ENCODE measurements around the gene TADA3.

The TADA3 gene, protein sequence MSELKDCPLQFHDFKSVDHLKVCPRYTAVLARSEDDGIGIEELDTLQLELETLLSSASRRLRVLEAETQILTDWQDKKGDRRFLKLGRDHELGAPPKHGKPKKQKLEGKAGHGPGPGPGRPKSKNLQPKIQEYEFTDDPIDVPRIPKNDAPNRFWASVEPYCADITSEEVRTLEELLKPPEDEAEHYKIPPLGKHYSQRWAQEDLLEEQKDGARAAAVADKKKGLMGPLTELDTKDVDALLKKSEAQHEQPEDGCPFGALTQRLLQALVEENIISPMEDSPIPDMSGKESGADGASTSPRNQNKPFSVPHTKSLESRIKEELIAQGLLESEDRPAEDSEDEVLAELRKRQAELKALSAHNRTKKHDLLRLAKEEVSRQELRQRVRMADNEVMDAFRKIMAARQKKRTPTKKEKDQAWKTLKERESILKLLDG
- 14.8 to 48.3 (median 36.6) reads per million in 9 experiments for total RNA-seq

DNA sequence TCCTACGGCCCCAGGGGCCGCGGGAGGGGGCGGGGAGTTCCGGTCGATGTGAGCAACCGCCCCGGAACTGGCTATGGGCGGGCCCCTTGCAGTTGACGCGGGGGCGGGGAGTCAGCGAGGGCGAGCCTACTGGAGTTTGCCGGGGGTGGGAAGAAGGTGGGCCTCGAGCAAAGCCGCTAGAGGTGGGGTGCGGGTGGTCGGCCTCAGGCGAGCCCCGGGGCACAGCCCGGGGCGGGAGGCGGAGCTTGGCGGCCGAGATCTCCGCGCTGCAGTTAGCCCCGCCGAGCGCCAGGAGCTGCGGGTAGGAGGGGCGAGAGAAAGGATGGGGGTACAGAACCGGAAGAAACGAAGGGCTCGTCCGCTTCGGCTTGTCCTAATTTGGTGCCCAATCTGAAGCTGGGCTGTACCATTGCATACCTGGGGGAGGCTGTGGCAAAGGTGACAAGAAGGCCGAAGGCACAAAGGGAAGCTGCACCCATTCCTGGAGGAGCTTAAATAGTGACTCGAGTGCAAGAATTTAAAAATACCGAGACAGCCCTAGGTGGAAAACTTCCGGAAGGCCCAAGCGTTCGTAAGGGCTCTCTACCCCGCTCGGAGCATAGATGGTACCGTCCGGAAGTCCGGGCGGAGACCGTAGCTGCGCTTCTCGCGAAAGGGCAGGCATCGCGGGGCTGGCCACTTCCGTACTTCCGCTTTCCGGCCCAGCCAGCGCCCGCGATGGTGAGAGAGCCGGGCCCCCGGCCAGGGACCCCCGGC lies at the start of gene TADA3, which contains the start of gene ARPC4:
Gene TADA3 (minus strand): TSS at position 69 of the 756 bp plus-strand sequence. CDS start 1,007 bp downstream, outside the sequence.
Gene ARPC4 (plus strand): TSS at position 678 of the 756 bp plus-strand sequence. CDS start 40 bp downstream, at position 718.
- DNase-seq, result peak; percentile 86 to 89 (median 88)
- Mint-ChIP-seq H3K4me3 (peak within 1 kb of the TSS; percentile 82 to 97), H3K36me3 (ENCODE audit: insufficient read depth) (peaks cover 62% of the 10 kb centered on the region), H3K9me3 (no peaks in the 10 kb centered on the region), H3K27me3 (no peaks in the 10 kb centered on the region), H3K27ac (peak within 1 kb of the TSS; percentile 98 to 99), H3K4me1 (ENCODE audit: low read depth in 2 of 2) (peaks cover 41 to 42% of the 10 kb centered on the region in 2 donors)
- ATAC-seq (replicated peaks), result peak; percentile 84

DNA sequence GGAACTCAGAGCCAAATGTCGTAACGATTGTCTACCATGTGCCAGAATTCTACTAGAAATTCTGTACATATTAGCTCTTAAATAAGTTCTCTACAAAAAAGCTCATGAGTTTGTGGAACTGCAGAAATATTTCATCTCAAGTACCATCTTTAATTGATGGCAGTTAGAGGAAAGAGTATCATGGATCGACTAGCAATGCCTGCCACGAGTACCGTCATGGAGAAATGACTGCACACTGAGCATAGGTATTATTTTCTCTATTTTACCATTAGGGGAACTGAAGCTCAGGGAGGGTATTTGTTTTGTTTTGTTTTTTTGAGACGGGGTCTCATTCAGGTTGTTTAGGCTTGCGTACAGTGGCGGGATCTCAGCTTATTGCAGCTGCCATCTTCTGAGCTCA lies 48.7 kb upstream of the TADA3 start:
- ATAC-seq (replicated peaks), result no peak
- peaks cover 19% of the 10 kb centered on the region in 2 donors for H3K4me1 Mint-ChIP-seq (ENCODE audit: low read depth in 2 of 2)
- no peaks in the 10 kb centered on the region for H3K27me3 Mint-ChIP-seq
- DNase-seq, result no peak
- H3K4me3 Mint-ChIP-seq, result no peak overlapping the region
- no peaks in the 10 kb centered on the region for H3K9me3 Mint-ChIP-seq
- peak overlapping the region in 1 of 2 donors; percentile 20 for H3K27ac Mint-ChIP-seq
- peaks cover 23% of the 10 kb centered on the region for H3K36me3 Mint-ChIP-seq (ENCODE audit: insufficient read depth)

DNA sequence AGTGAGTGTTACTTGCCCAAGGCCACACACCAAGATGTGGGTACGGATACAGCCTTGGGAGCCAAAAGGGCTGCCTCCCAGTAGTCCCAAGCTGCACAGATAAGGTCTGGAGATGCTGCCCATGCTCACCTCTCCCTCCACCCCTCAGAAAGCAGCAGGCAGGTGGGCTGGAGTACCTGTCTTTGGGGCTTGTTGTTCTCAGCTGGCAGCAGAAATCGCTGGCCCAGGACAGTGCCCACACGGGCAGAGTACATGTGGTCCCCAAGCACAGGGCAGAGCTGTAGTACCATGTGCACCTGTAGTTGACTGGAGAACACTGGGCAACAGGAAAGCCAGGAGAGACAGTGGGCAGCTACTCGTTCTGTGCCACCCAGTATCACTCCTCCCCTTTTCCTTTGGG lies 46.6 kb upstream of the TADA3 start:
- ATAC-seq (replicated peaks) (no peak), DNase-seq (no peak)
- H3K27me3 Mint-ChIP-seq, result no peaks in the 10 kb centered on the region
- H3K9me3 Mint-ChIP-seq, result no peaks in the 10 kb centered on the region
- H3K4me1 Mint-ChIP-seq (ENCODE audit: low read depth in 2 of 2), result peaks cover 17 to 18% of the 10 kb centered on the region in 2 donors
- peaks cover 23% of the 10 kb centered on the region for H3K36me3 Mint-ChIP-seq (ENCODE audit: insufficient read depth)
- no peak overlapping the region for H3K27ac Mint-ChIP-seq
- H3K4me3 Mint-ChIP-seq, result no peak overlapping the region

DNA sequence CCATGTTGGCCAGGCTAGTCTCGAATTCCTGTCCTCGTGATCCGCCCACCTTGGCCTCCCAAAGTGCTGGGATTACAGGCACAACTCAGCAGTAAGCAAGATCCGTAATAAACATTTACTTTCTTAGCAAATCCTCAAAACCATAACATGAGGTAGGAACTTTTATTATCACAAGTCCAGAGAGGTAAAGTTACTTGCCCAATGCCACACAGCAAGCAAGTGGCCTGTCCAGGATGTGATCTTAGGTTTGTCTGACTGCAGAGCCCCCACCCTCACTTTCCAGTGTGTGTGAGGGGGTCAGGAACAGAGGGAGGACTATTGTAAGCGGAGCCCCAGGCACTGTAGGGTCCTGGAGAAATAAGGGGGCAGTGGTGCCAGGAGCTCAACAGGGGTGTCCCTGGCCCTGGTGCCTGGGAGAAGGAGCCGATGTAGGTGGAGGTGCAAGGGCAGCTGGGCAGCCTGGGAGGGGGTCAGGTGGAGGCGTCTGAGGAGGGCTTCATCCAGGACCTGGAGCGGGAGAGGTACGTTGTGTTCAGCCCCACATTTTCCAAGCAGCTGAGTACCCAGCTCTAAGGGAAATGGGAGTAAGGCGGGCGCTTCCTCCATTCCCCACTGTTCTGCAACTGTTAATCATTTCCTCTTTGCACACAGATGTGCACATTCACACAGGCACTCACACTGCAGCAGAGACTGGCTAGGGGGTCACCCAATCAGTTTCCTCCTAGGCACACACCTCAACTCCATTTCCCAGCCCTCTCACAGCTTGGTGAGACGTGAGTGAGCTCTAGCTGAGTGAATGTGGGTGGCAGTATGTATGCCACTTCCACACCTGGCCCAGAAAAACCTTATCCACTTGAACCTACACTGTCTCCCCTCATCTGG lies 45.7 kb upstream of the TADA3 start:
- peaks cover 8 to 11% of the 10 kb centered on the region in 2 donors for H3K4me1 Mint-ChIP-seq (ENCODE audit: low read depth in 2 of 2)
- peaks cover 21% of the 10 kb centered on the region for H3K36me3 Mint-ChIP-seq (ENCODE audit: insufficient read depth)
- H3K9me3 Mint-ChIP-seq, result no peaks in the 10 kb centered on the region
- H3K4me3 Mint-ChIP-seq, result no peak overlapping the region
- DNase-seq (no peak), ATAC-seq (replicated peaks) (no peak)
- H3K27me3 Mint-ChIP-seq, result no peaks in the 10 kb centered on the region
- peak overlapping the region; percentile 46 to 61 for H3K27ac Mint-ChIP-seq

DNA sequence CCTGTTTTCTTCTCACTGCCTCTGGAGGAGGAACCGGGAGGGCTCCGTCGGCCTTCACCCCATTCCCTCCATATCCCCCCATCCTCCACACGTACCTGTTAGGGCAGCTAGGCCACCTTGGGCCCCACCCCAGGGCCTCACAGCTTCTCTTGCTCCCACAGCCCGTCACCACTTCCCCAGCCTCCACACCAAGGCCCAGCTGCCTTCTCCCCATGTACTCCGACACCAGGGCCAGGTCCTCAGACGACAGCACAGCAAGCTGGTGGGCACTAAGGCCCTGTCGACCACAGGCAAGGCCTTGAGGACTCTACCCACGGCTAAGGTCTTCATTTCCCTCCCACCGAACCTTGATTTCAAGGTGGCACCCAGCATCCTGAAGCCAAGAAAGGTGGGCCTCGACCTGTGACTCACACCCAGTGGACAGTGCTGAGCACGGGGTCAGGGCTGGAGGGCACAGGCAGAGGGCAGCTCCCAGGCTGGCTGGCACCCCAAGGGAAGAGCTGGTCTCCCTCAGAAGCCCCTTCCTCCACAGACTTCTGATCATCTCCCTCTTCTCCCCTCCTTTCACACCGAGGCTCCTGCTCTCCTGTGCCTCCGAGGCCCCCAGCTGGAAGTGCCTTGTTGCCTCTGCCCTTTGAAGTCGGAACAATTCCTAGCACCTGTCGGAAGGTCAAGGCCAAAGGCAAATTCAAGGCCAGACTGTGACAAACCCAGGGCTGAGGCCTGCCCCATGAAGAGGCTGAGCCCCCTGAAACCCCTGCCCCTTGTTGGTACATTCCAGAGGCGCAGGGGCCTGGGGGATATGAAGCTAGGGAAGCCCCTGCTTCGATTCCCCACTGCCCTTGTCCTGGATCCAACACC lies 42.5 kb upstream of the TADA3 start:
- peaks cover 7% of the 10 kb centered on the region in 2 donors for H3K4me1 Mint-ChIP-seq (ENCODE audit: low read depth in 2 of 2)
- no peak for DNase-seq
- no peaks in the 10 kb centered on the region for H3K27me3 Mint-ChIP-seq
- no peak overlapping the region for H3K4me3 Mint-ChIP-seq
- peak overlapping the region; percentile 13 to 49 for H3K27ac Mint-ChIP-seq
- H3K36me3 Mint-ChIP-seq (ENCODE audit: insufficient read depth), result peaks cover 21% of the 10 kb centered on the region
- no peaks in the 10 kb centered on the region for H3K9me3 Mint-ChIP-seq
- ATAC-seq (replicated peaks), result no peak

DNA sequence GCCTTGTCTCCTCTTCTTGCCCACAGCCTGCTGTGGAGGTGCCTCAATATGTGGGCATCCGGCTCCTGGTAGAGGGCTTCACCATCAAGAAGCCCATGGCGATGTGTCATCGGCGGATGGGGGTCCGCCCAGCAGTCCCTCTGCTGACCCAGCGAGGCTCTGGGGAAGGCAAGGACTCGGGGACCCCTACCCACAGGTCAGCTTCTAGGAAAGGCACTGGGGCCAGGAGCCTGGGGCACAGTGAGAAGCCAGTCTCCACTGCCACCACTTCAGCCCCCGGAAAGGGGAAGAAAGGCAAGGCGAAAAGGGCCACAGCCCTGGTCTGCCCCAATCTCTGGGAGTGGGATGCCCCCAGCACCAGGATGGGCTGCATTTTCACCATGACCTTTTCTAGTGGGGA lies 40.8 kb upstream of the TADA3 start:
- Mint-ChIP-seq H3K4me3 (no peak overlapping the region), H3K27ac (no peak overlapping the region), H3K36me3 (ENCODE audit: insufficient read depth) (peaks cover 27% of the 10 kb centered on the region), H3K4me1 (ENCODE audit: low read depth in 2 of 2) (peaks cover 7% of the 10 kb centered on the region in 2 donors), H3K27me3 (no peaks in the 10 kb centered on the region), H3K9me3 (no peaks in the 10 kb centered on the region)
- no peak for DNase-seq
- no peak for ATAC-seq (replicated peaks)

DNA sequence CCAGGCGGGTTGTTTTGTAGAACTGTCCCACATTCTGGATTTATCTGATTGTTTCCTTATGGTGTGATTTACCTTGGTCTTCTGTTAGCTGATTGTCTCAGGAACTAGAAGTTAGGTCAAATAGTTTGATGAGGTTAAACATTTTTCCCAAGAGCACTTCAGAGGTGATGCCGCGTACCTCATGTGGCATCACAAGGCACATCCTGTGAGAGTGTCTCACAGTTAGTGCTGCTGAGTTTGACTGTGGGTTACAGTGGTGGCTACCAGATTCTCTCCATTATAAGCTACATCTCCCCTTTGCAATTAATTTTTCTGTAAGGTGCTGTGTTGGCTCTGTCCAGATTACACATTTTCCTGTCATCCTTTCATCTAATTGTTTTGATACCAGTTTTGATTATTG lies 39.0 kb upstream of the TADA3 start:
- no peak overlapping the region for H3K27ac Mint-ChIP-seq
- H3K36me3 Mint-ChIP-seq (ENCODE audit: insufficient read depth), result peaks cover 29% of the 10 kb centered on the region
- H3K4me3 Mint-ChIP-seq, result no peak overlapping the region
- ATAC-seq (replicated peaks), result no peak
- H3K27me3 Mint-ChIP-seq, result no peaks in the 10 kb centered on the region
- no peaks in the 10 kb centered on the region for H3K9me3 Mint-ChIP-seq
- peaks cover 3 to 10% of the 10 kb centered on the region in 2 donors for H3K4me1 Mint-ChIP-seq (ENCODE audit: low read depth in 2 of 2)
- no peak for DNase-seq

DNA sequence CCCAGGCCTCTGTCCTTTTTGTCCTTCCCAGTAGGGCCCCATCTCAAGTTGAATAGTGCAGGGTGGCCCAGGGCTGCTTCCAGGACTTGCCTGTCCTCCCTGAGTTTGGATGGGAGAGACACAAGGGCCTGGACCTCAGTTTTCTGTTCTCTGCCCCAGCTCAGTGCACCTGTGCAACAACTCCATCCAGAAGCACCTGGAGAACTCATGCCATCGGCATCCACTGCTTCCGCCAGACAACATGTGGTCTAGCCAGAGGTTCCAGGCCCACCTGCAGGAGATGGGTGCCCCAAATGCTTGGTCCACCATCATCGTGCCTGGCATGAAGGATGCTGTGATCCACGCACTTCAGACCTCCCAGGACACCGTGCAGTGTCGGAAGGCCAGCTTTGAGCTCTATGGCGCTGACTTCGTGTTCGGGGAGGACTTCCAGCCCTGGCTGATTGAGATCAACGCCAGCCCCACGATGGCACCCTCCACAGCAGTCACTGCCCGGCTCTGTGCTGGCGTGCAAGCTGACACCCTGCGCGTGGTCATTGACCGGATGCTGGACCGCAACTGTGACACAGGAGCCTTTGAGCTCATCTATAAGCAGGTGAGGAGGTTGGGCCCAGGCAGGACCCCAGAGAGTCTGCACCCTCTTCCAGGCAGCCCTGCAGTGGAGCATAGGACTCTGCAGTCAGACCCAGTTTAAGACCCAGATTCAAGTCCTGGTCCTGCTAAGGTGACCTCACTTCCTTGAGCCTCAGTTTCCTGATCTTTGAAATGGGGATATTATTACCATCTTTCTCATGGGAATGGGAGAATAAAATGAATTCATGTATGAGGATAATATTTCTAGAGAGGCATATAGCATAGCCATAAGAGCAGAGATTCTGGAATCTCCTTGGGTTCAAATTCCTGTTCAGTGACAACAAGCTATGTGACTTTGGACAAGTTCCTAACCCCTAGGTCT lies 36.8 kb upstream of the TADA3 start:
- DNase-seq, result no peak
- ATAC-seq (replicated peaks), result no peak
- H3K27ac Mint-ChIP-seq, result no peak overlapping the region
- no peaks in the 10 kb centered on the region for H3K9me3 Mint-ChIP-seq
- no peaks in the 10 kb centered on the region for H3K27me3 Mint-ChIP-seq
- H3K36me3 Mint-ChIP-seq (ENCODE audit: insufficient read depth), result peaks cover 23% of the 10 kb centered on the region
- H3K4me1 Mint-ChIP-seq (ENCODE audit: low read depth in 2 of 2), result peaks cover 2 to 10% of the 10 kb centered on the region in 2 donors
- no peak overlapping the region for H3K4me3 Mint-ChIP-seq

DNA sequence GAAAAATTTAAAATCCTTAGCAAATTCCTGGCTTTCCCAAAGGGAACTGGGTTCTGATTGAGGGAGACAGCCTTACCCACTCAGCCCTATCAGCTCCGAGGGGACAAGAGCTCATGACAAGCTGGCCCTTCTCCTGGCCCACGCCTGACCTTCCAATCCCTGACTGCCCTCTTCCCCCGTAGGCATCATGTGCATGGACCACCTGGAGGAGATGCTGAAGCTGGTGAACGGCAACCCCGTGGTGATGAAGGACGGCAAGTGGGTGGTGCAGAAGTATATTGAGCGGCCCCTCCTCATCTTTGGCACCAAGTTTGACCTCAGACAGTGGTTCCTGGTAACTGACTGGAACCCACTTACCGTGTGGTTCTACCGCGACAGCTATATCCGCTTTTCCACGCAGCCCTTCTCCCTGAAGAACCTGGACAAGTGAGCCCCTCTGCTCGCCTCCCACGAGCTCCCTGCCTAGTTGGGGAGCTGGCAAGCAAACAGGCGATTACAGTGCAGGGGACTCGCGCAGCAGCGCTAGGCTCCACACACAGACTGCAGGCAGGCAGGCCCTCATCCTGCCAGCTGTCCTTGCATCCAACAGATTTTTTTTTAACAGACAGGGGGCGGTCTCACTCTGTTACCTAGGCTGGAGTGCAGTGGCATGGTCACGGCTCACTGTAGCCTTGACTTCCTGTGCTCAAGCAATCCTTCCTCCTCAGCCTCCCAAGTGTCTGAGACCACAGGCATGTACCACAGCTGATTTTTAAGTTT lies 34.7 kb upstream of the TADA3 start:
- DNase-seq, result no peak
- Mint-ChIP-seq H3K27ac (peak overlapping the region in 1 of 2 donors; percentile 42), H3K27me3 (no peaks in the 10 kb centered on the region), H3K4me3 (no peak overlapping the region), H3K9me3 (no peaks in the 10 kb centered on the region), H3K36me3 (ENCODE audit: insufficient read depth) (peaks cover 21% of the 10 kb centered on the region), H3K4me1 (ENCODE audit: low read depth in 2 of 2) (peaks cover 2 to 13% of the 10 kb centered on the region in 2 donors)
- ATAC-seq (replicated peaks), result peak; percentile 47

DNA sequence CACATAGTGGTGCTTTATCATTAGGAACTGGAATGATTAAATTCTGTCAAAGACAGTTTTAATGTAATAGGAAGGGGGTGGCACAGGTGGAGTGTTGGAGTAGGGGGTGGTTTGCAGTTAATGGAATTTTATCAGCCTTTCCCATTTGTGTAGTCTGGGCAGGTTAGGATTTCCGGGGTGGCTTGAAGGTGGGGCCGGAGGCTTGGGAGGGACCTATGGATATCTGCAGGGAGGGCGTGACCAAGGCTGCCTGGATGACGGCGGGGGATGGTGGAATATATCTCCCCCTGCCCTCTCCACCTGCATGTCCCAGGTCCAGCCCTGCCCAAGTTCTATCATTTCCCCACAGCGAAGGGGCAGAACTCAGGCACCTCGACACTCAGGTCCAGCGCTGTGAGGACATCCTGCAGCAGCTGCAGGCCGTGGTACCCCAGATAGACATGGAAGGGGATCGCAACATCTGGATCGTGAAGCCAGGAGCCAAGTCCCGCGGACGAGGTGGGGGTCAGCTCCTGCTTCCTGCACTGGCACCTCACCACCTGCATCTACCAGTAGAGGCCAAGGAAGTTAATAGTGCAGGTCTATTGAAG lies 33.3 kb upstream of the TADA3 start:
- peaks cover 18% of the 10 kb centered on the region for H3K36me3 Mint-ChIP-seq (ENCODE audit: insufficient read depth)
- no peak for ATAC-seq (replicated peaks)
- H3K9me3 Mint-ChIP-seq, result no peaks in the 10 kb centered on the region
- DNase-seq, result no peak
- no peaks in the 10 kb centered on the region for H3K27me3 Mint-ChIP-seq
- no peak overlapping the region for H3K4me3 Mint-ChIP-seq
- peaks cover 2 to 6% of the 10 kb centered on the region in 2 donors for H3K4me1 Mint-ChIP-seq (ENCODE audit: low read depth in 2 of 2)
- no peak overlapping the region for H3K27ac Mint-ChIP-seq

DNA sequence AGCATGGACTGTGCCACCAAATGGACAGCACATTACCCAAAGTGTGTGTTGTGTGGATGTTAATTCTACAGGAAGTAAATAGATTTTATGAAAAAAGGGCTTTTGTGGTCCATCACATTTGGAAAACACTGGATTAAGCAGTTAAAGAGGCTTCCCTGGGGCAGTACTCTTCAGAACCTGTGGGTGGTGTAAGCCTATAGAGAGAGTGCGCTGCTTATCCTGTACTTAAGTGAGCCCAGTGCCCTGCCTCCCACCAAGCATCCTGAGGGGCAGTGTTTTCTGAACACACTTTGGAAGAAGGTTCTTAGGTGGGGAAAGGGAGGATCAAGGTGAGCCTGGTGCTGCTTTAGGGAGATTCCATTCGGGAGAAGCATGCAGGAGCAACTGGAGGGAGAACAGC lies 28.7 kb upstream of the TADA3 start:
- Mint-ChIP-seq H3K9me3 (no peaks in the 10 kb centered on the region), H3K4me1 (ENCODE audit: low read depth in 2 of 2) (peaks cover 2 to 3% of the 10 kb centered on the region in 2 donors), H3K27ac (no peak overlapping the region), H3K4me3 (no peak overlapping the region), H3K36me3 (ENCODE audit: insufficient read depth) (peaks cover 6% of the 10 kb centered on the region), H3K27me3 (no peaks in the 10 kb centered on the region)
- ATAC-seq (replicated peaks), result no peak
- DNase-seq, result no peak

Measured in effector memory CD8-positive, alpha-beta T cell (primary cell).